Inflammatory macrophage (primary cell): Measurements from ENCODE around the gene SPINK9.

Experiments
- DNase-seq, 2 donors: peaks; one replicate each; pipeline ENCODE4 v3.0.0-alpha.2; 2020 to 2022

SPINK9 gene

DNA sequence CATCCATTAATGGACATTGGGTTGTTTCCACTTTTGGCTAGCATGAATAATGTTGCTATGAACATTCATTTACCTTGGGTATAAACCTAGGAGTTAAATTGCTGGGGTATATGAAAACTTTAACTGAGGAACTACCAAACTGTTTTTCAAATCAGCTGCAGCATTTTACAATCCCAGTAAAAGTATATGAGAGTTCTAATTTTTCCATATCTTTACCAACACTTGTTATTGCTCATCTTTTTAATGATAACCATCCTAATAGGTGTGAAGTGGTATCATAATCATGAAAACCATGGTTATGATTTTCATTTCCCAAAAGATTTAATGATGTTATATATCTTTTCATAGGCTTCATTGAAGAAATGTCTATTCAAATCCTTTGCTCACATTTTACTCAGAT is 32.9 kb downstream of the SPINK9 start:
- no peak for DNase-seq

DNA sequence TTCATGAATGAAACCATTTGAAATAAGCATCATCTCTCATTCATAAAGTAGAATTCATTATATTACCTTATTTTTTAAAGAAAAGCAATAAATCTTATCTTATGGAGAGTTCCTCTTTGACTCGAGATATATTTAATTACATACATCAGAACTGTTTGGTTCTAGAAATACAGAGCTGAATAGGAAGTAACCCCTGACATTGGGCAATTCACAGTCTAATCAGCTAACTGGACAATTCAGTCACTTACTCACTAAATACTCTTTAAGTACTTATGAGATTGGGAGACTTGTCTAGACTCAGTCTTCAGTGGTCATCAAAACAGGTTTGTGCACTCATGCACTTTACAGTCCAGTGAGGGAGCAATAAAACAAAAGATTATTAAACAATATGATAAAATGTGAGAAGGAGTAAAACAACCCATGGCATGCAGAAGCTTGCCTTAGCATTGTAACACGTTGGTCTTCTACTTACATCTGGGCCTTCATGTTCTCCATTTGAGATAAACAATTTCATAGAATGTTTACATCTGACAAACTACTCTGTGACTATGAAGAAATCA is 36.9 kb downstream of the SPINK9 start:
- peak; percentile 47 to 63 for DNase-seq

DNA sequence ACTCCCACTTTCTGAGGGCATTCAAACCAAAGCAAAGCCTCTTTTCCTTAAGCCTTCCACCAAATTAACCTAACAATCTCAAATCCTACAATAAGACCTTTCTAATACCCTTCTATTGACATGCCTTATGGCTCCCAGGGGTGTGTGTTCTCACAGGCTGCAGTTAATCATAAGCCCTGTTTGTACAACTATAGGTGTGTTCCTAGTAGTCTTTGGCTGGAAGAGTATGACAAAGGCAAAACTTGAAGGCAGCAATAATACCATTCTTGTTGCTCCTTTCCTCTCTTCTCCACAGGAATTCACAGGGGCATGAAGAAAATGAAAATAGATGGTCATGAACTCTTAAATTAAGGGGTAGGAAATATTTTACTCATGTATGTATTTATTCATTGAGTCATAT is 37.5 kb downstream of the SPINK9 start:
- DNase-seq = no peak

DNA sequence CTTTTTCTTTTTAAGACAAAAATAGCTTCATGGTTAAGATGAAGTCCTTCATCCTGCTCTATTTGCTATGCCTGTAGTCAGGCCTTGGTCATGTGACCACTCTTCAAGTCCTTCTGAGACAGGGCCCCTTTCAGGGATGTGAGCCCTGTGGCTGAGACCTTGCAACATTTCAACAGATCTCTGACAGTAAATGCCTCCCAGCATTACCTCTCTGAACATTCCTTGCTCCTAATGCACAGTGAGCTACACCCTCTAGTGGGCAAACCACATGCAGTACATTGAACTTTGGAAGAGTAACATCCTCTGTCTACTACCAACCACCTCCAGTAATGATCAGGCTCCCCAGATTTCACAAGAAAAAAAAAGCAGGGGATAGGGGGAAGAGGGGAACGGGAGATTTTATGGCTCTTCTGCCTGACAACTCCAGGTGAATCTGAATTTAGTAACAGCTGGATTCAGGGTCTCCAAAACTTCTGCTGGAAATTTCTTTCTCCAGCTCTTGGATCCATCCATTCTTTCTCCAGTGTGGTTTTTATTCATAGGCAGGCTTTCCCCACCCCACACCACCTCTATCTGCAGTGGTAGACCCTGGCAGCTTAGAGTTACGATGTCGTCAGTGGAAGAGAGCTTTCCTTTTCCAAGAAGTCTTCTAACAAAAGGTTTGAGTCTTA is 39.5 kb downstream of the SPINK9 start:
- DNase-seq = peak; percentile 58 to 65

DNA sequence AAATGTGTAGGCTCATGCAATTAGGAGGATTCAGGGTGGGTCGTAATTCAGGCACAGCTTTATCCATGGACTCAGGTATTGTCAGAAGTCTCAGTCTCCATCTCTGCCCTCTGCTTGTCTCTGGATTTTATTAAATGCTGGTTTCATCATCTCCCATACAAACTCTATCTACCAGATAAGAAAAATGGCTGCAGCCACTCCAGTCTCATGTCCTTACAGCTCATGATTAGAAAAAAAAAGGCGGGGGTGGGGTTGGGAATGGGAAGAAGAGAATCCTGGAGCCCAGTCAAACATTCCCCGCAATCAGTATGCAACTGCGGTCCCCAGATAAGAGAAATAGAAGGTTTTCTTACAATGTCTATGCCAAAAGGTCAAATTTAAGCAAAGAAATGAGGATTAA is 40.8 kb downstream of the SPINK9 start:
- no peak for DNase-seq

DNA sequence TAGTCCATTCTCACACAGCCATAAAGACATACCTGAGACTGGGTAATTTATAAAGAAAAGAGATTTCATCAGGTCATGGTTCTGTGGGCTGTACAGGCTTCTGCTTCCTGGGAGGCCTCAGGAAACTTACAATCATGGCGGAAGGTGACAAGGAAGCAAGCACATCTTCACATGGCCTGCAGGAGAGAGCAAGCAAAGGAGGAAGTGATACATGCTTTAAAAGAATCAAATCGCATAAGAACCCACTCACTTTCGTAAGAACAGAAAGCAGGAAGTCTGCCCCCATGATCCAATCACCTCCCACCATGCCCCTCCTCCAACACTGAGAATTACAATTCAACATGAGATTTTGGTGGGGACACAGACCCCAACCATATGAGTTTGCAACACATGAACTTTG is 43.3 kb downstream of the SPINK9 start:
- DNase-seq = peak; percentile 10 to 11

DNA sequence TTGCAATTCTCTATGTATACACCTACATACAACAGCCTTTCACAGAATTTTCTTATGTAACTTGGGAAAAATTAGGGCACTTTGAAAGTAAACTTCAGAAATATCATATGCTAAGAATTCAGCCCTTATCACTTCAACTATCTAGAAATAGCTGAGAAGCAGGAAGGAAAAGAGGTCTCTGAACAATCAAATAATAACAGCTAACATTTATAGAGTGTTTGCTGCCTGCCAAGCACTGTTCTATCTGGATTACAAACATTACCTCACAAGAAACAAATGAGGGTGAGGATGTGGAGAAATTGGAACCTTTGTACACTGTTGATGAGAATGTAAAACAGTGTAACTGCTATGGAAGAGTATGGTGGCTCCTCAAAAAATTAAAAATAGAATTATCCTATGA is 44.0 kb downstream of the SPINK9 start:
- no peak for DNase-seq

DNA sequence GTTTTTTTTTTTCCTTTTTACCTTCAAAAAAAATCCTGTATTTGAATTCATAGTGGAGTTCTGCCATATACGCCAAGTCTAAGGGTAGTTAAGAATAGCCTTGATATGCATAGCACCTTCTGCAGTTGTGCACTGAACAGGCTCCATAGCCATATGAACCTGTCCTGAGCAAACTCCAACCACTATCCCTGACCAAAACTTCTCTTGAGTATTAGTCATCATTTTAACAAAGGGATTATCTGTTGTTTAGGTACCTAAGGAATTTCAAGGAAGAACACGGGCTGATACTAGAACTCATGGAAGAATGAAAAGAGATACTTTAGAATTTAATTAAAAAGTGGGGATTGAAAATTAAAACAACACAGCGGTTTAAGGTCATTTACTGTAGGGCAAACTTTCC is 46.5 kb downstream of the SPINK9 start:
- DNase-seq = no peak

DNA sequence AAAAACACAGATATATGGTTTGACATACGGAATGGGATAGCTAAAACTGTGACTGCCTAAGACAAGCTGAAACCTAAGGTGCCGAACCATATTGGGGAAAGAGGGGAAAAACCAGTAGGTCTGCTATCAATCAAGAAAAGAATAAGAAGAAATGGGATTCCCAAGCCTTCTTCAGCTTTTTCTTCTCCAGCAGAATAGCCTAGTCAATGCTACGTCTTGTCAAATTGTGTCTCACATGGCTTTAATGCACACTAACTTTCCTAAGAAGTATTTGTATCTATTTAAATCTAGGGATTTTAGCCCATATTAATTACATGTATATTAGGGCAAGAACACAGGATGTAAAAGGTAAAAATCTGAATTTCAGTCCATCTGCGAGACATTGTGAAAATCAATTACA is 47.6 kb downstream of the SPINK9 start:
- no peak for DNase-seq

DNA sequence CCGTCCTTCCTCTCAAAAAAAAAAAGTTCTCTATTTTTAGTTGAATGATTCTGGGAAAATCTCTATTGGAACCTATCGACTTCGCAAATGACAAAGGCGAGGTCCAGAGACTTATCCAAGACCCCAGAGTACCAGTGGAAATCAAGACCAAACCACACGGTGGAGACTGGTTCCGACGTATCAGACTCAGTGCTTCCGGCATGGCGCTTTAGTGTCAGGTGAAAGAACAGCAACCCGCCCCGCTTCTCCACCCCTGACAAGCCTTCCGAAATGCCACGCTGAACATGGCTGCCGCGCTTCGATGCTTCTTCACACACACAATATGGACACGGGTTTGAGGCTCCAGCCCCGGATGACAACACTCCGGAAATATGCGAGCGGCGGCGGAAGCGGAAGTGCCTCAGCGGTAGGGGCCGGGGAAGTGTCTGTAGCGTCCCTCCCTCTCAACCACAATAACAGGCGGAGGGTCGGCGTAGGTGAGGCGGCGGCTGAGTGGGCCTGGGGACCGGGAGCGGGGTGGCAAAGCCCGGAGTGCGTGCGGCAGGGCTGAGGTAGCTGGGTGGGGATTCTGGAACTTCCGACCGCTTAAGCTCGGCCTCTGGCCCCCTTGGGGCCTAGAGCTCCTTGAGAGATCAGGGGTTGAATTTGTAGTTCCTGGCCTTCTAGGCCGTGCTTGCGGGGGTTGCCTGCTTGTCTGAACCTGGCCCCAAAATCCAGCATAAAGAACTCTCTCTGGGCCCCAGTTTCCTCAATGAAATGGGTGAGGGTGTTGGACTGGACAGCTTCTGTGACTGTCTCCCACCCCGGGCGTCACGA is 48.4 kb downstream of the SPINK9 start, which contains the start of gene FBXO38:
FBXO38 (plus strand) TSS at position 395 of the 816 bp plus-strand sequence. CDS start 10,819 bp downstream, outside the sequence.
- DNase-seq = peak; percentile 98 to 99

DNA sequence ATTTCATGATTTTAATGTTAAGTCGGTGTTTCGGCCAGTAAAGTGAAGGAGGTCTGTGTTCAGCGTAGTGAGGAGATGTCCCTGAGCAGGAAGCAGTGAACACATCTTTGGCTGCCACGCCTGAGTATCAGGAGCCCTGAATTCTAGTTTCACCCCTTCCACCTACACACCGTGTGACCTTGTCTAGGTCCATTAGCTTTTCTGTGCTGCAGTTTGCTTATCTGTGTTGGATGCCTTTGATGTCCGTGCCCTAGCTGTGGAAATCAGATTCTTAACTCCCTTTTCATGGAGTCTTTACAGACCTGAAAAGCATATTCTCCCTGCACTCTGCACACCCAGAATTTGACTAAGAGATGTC is 49.0 kb downstream of the SPINK9 start:
- DNase-seq = peak; percentile 20 to 51

DNA sequence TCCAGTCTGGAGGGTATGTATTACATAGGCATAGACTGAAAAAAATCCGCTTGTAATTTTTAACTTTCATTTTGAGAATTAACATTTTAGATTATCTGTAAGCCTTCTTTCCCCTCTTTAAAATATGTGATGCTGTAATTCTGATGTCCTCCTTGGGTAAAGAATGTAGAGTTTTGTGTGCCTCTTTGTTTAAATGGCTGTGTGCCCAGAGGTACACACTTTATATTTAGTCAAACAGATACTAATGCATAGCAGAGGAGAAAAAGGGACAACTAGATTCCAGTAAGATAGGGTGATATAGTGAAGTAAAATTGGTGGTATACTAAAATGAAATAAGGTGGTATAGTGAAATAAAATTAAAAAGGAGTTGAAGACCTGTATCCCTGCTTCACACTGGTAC is 49.7 kb downstream of the SPINK9 start:
- no peak for DNase-seq

DNA sequence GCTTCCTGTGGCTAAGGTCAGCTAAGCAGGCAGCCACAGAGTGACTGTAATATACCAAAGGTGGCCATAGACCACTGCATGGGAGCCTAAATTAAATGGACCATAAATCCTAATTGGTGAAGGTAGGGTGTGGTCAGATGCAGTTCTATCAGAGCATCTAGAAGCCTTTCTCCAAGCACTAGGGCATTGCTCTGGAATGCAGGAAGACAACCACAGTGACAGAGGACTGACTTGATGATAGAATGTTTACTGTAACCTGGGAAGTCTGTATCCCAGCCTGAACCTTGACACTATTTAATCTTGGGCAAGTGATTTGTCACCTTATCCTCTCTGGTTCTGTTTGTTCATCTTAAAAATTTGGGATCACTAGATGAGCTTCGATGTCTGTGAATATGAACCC is 50.7 kb downstream of the SPINK9 start:
- DNase-seq = no peak

DNA sequence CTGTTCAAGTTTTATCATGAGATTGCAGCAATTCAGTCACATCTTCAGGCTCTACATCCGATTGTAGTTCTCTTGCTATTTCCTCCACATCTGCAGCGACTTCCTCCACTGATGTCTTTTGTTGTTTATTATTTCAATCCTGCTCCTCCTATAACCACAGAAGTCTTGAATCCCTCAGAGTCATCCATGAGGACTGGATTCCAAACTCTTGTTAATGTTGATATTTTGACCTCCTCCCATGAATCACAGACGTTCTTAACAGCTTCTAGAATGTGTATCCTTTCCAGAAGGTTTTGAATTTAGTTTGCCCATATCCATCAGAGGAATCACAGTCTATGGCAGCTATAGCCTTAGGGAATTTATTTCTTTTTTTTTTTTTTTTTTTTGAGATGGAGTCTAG is 52.0 kb downstream of the SPINK9 start:
- DNase-seq = no peak

DNA sequence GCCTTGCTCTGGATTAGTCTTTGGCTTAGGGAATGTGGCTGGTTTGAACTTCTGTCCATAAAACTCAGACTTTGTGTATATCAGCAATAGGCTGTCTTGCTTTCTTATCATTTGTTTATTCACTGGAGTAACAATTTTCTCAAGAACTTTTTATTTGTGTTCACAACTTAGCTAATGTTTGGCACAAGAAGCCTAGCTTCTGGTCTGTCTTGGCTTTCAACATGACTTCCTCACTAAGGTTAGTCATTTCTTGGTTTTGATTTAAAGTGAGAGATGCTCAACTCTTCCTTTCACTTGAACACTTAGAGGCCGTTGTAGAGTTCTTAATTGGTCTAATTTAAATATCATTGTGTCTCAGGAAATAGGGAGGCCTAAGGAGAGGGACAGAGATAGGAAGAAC is 53.3 kb downstream of the SPINK9 start:
- DNase-seq = no peak
